Measurements from ENCODE around the gene TPM1. TPM values are rescaled to one million over a fixed set of nuclear protein-coding genes. Genes with fewer than 3 reads are reported as not detected.

Gene TPM1
- total RNA-seq, 2 experiments from 2014 or later, result 10.5 to 10.7 TPM

DNA sequence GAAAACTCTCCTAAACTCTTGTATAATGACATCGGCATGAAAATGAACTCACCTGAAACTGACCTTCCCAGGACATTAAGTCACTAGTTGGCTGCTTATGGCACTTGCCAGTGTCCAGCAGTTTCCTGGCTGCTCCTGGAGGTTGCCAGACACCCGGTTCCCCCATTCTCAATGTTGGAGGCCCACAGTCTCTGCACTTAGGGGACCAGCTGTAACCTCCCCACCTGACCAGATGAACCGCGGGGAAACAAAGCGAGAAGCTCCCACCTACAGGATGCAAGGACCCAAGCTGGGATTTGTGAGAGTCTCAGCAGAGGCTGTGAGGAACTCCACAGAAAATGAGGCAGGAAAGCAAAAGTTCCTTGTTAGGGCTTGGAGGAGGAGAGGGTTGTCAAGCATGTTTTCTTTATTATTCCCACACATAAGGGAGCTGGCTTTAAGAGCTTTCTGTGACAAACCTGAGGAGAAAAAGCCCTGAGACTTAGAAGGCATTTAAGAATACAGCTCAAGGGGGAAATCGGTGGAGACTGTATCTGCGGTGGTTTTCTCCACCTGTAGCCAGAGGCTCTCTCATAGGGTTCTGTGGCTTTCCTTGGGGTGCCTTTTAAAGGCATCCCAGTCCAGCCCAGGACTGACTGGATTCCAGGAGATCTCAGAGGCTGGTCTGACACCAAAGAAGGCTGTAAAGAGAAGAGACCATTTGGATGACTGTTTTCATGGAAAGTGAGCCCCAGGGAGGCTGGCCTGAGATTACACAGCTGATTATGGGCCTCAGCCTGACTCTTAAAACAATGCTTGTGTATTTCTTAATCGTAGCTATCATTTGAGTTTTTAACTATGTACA is 4.6 kb downstream of the TPM1 start:
- Mint-ChIP-seq H3K4me1 (ENCODE audit: low read depth) (peaks cover 24% of the 10 kb centered on the region), H3K27me3 (ENCODE audit: low read depth) (peaks cover 33% of the 10 kb centered on the region), H3K4me3 (peak overlapping the region; percentile 84), H3K36me3 (ENCODE audit: low read depth) (no peaks in the 10 kb centered on the region), H3K27ac (no peak overlapping the region), H3K9me3 (no peaks in the 10 kb centered on the region)
- no peak for DNase-seq
- intact Hi-C loops (cut with micrococcal nuclease), result loop anchor here (5.0 kb wide), 1 partner anchor 555 kb away; no protein-coding TSS in a partner anchor
- CTCF ChIA-PET, result interaction anchor here (0.5 to 3.0 kb wide), 33 partner anchors 10 to 389 kb away, joined by 3 to 38 read pairs (median 4); partner anchors contain the start of gene CA12

DNA sequence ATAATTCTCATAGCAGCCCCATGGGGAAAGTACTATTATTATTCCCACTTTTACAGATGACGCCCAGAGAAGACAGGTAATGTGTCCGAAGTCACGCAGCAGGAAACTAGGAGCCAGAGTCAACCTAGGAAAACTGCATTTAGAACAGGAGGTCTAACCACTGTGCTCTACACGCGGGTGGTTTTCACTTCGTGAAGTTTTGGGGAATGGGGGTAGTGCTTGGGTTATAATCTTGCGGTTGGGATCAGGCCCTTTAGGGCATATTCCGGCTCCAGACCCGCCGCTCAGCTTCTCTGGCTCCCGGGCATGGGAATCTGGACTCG is 5.2 kb downstream of the TPM1 start:
- no peak for DNase-seq
- Mint-ChIP-seq H3K27ac (peak overlapping the region; percentile 17), H3K9me3 (no peaks in the 10 kb centered on the region), H3K4me3 (peak overlapping the region; percentile 84), H3K27me3 (ENCODE audit: low read depth) (peaks cover 33% of the 10 kb centered on the region), H3K4me1 (ENCODE audit: low read depth) (peaks cover 24% of the 10 kb centered on the region), H3K36me3 (ENCODE audit: low read depth) (no peaks in the 10 kb centered on the region)
- intact Hi-C loops (cut with micrococcal nuclease), result loop anchor here (1.0 to 5.0 kb wide), 6 partner anchors 46 to 555 kb away; partner anchors contain the start of gene LACTB
- CTCF ChIA-PET, result interaction anchor here (0.6 to 3.0 kb wide), 34 partner anchors 9 to 389 kb away, joined by 3 to 38 read pairs (median 4); partner anchors contain the start of gene CA12

DNA sequence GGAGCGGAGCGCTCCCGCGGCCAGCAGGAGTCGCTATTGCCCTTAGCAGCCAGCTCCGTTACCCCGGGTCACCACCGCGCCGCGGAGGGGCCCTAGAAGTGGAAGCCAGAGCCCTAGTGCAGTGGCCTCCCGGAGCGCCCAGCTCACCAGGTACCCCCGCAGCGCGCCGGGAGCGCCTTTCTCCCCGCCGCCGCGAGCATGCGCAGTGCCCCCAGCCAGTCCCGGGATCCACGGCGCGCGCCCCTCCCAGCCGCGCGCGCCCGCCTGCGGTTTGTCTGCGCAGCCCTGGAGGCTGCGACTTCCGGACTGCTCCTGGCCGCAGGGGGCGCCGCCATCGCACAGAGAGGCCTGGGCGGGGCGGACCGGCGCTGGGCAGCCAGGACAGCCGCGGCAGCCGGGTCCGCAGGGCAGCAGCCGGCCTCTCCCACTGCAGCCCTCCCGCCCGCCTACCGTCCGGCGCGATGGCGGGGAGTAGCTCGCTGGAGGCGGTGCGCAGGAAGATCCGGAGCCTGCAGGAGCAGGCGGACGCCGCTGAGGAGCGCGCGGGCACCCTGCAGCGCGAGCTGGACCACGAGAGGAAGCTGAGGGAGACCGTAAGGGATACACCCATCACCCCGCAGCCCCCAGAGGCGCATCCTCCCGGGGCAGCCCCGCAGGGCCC is 5.7 kb downstream of the TPM1 start:
- intact Hi-C loops (cut with micrococcal nuclease), result loop anchor here (1.0 to 5.0 kb wide), 6 partner anchors 45 to 554 kb away; partner anchors contain the start of gene LACTB
- Mint-ChIP-seq H3K9me3 (no peaks in the 10 kb centered on the region), H3K4me1 (ENCODE audit: low read depth) (peaks cover 20% of the 10 kb centered on the region), H3K27ac (peak overlapping the region; percentile 17), H3K4me3 (peak overlapping the region; percentile 84), H3K27me3 (ENCODE audit: low read depth) (peaks cover 30% of the 10 kb centered on the region), H3K36me3 (ENCODE audit: low read depth) (no peaks in the 10 kb centered on the region)
- DNase-seq, result peak; percentile 84
- CTCF ChIA-PET, result interaction anchor here (0.6 to 3.0 kb wide), 40 partner anchors 9 to 388 kb away, joined by 3 to 38 read pairs (median 4); no protein-coding TSS in a partner anchor

DNA sequence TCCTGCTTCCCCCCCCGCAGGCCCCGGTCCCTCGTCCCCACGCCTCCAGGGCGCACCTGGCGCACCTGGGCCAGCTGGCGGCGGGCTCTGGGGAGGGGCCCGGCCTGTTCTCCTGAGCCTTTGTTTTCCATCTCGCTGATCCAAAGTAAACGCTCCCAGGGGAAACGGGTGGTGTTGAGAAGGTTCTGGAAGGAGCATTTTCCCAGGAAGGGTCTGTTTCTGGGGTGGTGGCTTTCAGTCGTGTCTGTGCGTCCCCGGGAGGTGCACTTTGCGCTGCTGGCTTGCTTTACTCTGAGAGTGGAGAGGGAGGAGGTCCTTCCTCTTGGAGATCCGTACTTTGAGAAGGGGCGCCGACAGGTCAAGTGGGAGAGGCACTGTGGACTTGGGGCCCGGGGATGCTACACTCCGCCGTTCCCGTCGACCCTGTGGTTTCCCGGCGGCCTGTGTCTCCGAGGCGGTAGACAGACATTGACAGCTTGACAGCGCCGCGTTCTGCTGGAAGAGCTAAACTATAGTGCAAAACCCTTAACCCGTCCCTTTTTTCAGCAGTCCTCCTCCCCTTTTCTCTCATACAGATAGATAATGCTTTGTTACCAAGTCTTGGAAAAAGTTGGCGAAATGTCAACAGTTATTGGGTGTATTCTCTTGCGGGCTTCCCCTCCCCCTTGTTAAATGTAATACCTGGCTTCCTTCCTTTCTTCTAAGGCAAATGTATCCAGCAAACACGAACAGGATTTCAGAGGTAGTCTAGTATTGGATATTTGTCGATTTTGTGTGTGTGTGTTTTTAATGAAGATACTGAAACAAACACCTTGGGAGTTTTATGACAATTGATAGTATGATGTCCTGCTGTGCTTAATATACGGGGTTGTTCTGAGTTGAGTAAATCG is 6.5 kb downstream of the TPM1 start:
- Mint-ChIP-seq H3K27me3 (ENCODE audit: low read depth) (peaks cover 28% of the 10 kb centered on the region), H3K4me3 (peak overlapping the region; percentile 84), H3K27ac (peak overlapping the region; percentile 40), H3K9me3 (no peaks in the 10 kb centered on the region), H3K36me3 (ENCODE audit: low read depth) (no peaks in the 10 kb centered on the region), H3K4me1 (ENCODE audit: low read depth) (peaks cover 16% of the 10 kb centered on the region)
- intact Hi-C loops (cut with micrococcal nuclease), result loop anchor here (1.0 to 5.0 kb wide), 7 partner anchors 44 to 553 kb away; partner anchors contain the start of gene LACTB
- DNase-seq, result peak; percentile 67
- CTCF ChIA-PET, result interaction anchor here (0.6 to 3.0 kb wide), 22 partner anchors 12 to 388 kb away, joined by 3 to 38 read pairs (median 4); no protein-coding TSS in a partner anchor

DNA sequence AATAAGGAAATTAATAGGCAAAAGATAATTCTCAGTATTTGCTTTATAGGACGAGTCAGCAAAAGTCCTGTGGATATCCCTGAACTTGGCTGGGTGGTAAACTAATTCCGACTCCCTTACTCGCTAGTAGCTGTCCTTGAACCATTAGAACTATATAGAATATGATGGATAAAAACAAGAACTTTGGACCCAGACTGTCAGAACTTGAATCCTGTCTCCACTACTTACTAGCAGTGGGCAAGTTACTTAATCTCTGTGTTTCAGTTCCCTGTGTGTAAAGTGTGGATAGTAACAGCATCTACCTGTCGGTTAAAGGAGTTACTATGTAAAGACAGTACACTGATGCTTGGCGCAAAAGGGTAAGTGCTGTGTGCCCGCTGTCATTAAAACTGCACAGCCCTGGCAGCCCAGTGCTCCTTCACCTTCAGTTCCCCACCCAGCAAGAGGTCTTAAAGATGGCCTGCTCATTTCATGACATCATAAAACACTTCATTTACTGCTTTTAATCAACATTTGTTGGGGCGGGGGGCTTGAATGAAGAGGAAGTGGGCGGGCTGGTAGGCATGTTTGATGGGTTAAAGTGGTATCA is 7.3 kb downstream of the TPM1 start:
- H3K27ac Mint-ChIP-seq, result no peak overlapping the region

DNA sequence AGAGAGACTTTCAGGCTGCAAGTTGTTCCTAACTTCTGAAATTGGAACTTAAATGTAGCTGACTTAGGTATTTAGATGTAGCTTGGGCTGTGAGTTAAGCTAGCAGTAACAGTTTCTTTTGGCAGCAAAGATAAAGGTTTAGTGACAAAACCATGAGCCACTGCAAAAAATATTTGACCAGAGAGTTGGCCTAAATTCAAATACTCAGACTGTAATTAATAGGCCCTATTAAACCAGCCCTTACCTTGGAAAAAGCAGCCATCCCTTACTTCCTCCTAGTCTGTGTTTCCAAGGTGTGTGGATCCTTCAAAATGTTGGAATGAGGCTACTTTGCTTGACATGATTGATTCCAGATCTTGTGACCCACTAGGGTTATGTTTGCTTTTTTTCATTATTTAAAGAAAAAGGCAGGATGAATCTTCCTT is 8.2 kb downstream of the TPM1 start:
- intact Hi-C loops (cut with micrococcal nuclease), result no loop called here

More for the DNA sequence above, 7.3 kb downstream of the TPM1 start:
- DNase-seq, result no peak
- CTCF ChIA-PET, result interaction anchor here (2.8 kb wide), 1 partner anchor 45 kb away, joined by 38 read pairs; no protein-coding TSS in a partner anchor
- Mint-ChIP-seq H3K9me3 (no peaks in the 10 kb centered on the region), H3K4me1 (ENCODE audit: low read depth) (peaks cover 19% of the 10 kb centered on the region), H3K36me3 (ENCODE audit: low read depth) (no peaks in the 10 kb centered on the region), H3K27me3 (ENCODE audit: low read depth) (peaks cover 20% of the 10 kb centered on the region), H3K4me3 (no peak overlapping the region)
- intact Hi-C loops (cut with micrococcal nuclease), result loop anchor here (1.0 to 5.0 kb wide), 3 partner anchors 267 to 552 kb away; no protein-coding TSS in a partner anchor

DNA sequence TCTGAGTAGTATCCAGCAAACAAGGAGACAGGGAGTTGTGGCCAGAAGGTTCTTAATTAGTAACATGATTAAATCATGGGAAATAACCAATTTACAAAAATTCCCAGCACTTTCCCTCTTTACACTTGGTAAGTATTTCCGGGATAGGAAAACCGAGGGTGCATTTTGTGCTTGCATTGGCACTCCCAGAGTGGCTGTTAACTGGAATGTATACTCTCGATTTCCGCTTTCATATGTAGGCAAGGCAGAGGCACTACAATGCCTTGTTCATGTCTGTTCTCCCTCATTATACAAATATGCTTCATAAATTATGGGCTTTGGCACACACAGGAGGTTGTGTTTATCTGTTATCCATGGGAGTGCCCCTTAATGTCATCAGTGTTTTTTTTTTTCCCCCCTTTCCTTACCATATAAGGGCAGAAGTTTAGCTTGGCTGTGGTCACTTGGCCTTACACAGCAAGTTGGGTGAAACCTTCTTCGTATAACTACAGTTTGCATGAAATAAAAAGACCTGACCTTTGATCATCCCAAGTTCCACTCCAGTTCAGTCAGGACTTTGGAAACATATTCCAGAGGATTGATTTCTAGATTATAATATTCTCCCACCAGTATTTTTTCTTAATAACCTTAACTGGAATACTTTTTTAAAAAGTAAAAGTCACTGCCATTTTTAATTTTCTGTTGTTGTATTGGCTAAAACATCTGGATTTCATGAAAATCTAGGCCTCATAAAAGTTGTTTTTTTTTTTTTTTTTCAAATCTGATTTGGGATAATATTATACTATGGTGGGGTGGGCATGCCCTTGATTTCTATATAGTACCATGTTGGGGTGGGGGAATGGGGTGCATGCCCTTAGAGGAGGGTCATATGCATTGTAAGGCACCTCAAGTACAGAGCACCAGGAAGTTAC is 8.9 kb downstream of the TPM1 start:
- H3K27ac Mint-ChIP-seq, result no peak overlapping the region
- H3K36me3 Mint-ChIP-seq (ENCODE audit: low read depth), result no peaks in the 10 kb centered on the region
- intact Hi-C loops (cut with micrococcal nuclease), result no loop called here
- CTCF ChIA-PET, result interaction anchor here (0.7 kb wide), 1 partner anchor 9 kb away, joined by 3 read pairs; no protein-coding TSS in a partner anchor
- no peak overlapping the region for H3K4me3 Mint-ChIP-seq
- DNase-seq, result no peak
- no peaks in the 10 kb centered on the region for H3K9me3 Mint-ChIP-seq
- peaks cover 6% of the 10 kb centered on the region for H3K27me3 Mint-ChIP-seq (ENCODE audit: low read depth)
- peaks cover 19% of the 10 kb centered on the region for H3K4me1 Mint-ChIP-seq (ENCODE audit: low read depth)

More for the DNA sequence above, 8.2 kb downstream of the TPM1 start:
- Mint-ChIP-seq H3K4me1 (ENCODE audit: low read depth) (peaks cover 19% of the 10 kb centered on the region), H3K9me3 (no peaks in the 10 kb centered on the region), H3K27me3 (ENCODE audit: low read depth) (peaks cover 11% of the 10 kb centered on the region), H3K27ac (no peak overlapping the region), H3K36me3 (ENCODE audit: low read depth) (no peaks in the 10 kb centered on the region), H3K4me3 (no peak overlapping the region)
- no peak for DNase-seq
- CTCF ChIA-PET, result no interaction called here

DNA sequence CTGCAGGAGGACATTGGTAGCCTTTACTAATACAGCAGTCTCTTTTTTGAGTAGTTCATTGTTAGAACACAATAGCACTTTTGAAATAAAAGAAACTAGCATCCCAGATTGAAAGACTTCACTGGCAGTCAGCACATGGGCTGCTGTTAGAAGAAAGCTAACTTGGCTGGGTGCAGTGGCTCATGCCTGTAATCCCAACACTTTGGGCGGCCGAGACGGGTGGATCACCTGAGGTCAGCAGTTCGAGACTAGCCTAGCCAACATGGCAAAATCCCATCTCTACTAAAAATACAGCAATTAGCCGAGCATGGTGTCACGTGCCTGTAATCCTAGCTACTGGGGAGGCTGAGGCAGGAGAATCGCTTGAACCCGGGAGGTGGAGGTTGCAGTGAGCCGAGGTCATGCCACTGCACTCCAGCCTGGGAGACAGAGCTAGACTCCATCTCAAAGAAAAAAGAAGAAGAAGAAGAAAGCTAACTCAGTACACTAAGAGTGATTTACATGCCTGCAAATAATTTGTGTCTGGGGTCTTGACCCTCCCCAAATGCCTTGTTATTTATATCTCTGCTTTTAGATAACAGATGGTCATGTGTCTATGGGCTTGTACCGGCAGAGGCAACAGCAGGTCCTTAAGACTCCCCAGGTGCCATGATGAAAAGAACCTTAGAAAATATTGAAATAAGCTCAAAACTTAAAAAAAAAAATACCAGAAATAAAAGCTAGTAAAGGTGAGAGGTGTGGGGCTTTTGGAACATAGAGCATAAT is 9.7 kb downstream of the TPM1 start:
- no peaks in the 10 kb centered on the region for H3K9me3 Mint-ChIP-seq
- peaks cover 19% of the 10 kb centered on the region for H3K4me1 Mint-ChIP-seq (ENCODE audit: low read depth)
- H3K36me3 Mint-ChIP-seq (ENCODE audit: low read depth), result no peaks in the 10 kb centered on the region
- no peak for DNase-seq
- no peaks in the 10 kb centered on the region for H3K27me3 Mint-ChIP-seq (ENCODE audit: low read depth)
- no peak overlapping the region for H3K27ac Mint-ChIP-seq
- intact Hi-C loops (cut with micrococcal nuclease), result no loop called here
- no peak overlapping the region for H3K4me3 Mint-ChIP-seq
- CTCF ChIA-PET, result interaction anchor here (0.7 kb wide), 1 partner anchor 8 kb away, joined by 3 read pairs; no protein-coding TSS in a partner anchor

DNA sequence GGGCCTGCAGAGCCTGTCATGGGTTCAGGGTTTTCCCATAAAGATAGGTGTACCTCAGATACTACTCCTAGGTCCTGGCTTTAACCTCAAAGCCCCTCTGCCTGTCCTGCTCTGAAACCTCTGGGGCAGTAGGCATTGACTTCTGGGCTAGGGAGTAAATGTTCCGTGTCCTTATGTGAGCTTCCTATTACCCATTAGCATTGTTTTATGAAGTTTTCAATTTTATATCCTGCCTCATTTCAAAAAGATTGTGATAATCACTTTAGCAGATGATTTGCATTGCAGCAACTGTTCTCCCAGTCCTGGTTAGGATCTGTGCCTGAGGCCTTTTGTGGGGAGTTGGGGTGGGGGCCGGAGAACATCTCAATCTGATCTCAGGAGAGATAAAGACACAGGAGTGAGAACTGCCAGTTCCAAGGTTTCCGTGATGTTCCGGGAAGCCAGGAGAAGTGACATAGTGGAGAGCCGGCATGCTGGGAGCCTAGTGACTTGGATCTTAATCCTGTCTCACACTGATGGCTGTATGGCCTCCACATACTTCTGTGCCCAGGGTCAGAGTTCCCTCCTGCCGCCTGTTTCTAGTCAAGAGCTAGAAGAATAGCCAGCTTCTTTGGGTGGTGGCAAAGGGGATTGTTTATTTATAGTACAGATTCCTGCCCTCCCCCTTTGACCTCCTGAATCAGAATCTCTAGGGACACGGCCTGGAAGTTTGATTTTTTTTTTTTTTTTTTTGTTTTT is 10.6 kb downstream of the TPM1 start:
- H3K4me3 Mint-ChIP-seq, result no peak overlapping the region
- peaks cover 16% of the 10 kb centered on the region for H3K4me1 Mint-ChIP-seq (ENCODE audit: low read depth)
- no peaks in the 10 kb centered on the region for H3K9me3 Mint-ChIP-seq
- CTCF ChIA-PET, result no interaction called here
- H3K27me3 Mint-ChIP-seq (ENCODE audit: low read depth), result no peaks in the 10 kb centered on the region
- H3K36me3 Mint-ChIP-seq (ENCODE audit: low read depth), result no peaks in the 10 kb centered on the region
- H3K27ac Mint-ChIP-seq, result no peak overlapping the region
- no peak for DNase-seq
- intact Hi-C loops (cut with micrococcal nuclease), result no loop called here

DNA sequence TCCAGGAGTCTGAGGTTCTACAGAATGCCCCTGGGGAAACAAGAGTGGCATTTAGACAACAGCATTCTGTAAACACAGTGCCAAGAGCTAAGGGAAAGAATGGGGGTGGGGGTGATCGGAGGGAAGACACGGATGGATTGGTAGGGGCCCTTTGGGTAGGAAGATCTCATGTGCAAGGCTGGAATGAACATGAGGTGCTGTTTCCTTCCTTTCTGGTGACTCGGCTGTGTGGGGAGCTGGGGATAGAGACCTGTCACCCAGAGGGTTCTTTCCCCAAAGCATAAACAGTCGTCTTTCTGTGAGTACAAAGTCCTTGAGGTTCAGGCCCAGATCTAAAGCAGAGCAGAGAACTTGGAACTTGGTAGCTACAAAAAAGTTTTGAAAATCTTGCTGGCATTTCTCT is 11.7 kb downstream of the TPM1 start:
- H3K4me3 Mint-ChIP-seq, result no peak overlapping the region
- intact Hi-C loops (cut with micrococcal nuclease), result no loop called here
- CTCF ChIA-PET, result no interaction called here
- H3K9me3 Mint-ChIP-seq, result no peaks in the 10 kb centered on the region
- no peak for DNase-seq
- H3K27ac Mint-ChIP-seq, result no peak overlapping the region
- H3K4me1 Mint-ChIP-seq (ENCODE audit: low read depth), result peaks cover 10% of the 10 kb centered on the region
- no peaks in the 10 kb centered on the region for H3K27me3 Mint-ChIP-seq (ENCODE audit: low read depth)
- peaks cover 2% of the 10 kb centered on the region for H3K36me3 Mint-ChIP-seq (ENCODE audit: low read depth)

All from activated naive CD4-positive, alpha-beta T cell treated with anti-CD3 and anti-CD28 coated beads for 36 hours (primary cell).